Adipose tissue (tissue), 3 donors: Measurements from ENCODE around the gene FOXL1. TPM values are rescaled to one million over a fixed set of nuclear protein-coding genes. Genes with fewer than 3 reads are reported as not detected.

Source experiments
- H3K27ac ChIP-seq: one replicate; pipeline ENCODE4 v1.5.1; 2013; ENCODE audit warnings: low read depth, low read length
- WGBS, 3 donors: extraction: QIAGEN DNeasy Blood & Tissue Kit; methylation state at CpG; one replicate each; pipeline ENCODE4 v1.1.7; 2013; 5-methylcytosine and 5-hydroxymethylcytosine counted together
- polyA plus RNA-seq, 3 donors: library from polyadenylated mRNA; stranded (reverse); fragments of 200-250 nt; gene quantifications; one replicate each; pipeline ENCODE4 v1.2.3, GENCODE V29; 2013
- donor health status: healthy with polysubstance abuse.
- donor health status: Bipolar disorder and iron deficiency.
- donor health status: healthy.

The FOXL1 gene
- polyA plus RNA-seq, 3 donors: 0.12 to 0.56 (median 0.24) TPM

GRCh38 chr16:86545954-86546637 lies 32.3 kb upstream of the FOXL1 start:
- WGBS, 3 donors: 81 to 91% (median 81%) methylated on average over 19 of the region's 19 CpGs
- no peak overlapping the region for H3K27ac ChIP-seq

- H3K27ac ChIP-seq: no peak overlapping the region
Measured at GRCh38 chr16:86546638-86547013, 31.7 kb upstream of the FOXL1 start.

GRCh38 chr16:86547286-86547685 lies 31.1 kb upstream of the FOXL1 start:
- no peak overlapping the region for H3K27ac ChIP-seq
- 95% methylated on average over 11 of the region's 11 CpGs for WGBS, 3 donors

More at GRCh38 chr16:86546638-86547013, 31.7 kb upstream of the FOXL1 start:
- WGBS, 3 donors: 74 to 84% (median 79%) methylated on average over 8 of the region's 8 CpGs

GRCh38 chr16:86549076-86549892 lies 29.1 kb upstream of the FOXL1 start:
- no peak overlapping the region for H3K27ac ChIP-seq
- WGBS, 3 donors: 79 to 85% (median 81%) methylated on average over 8 of the region's 8 CpGs

- WGBS, 3 donors: 97 to 100% (median 97%) methylated on average over 7 of the region's 7 CpGs
Measured at GRCh38 chr16:86549893-86550190, 28.5 kb upstream of the FOXL1 start.

GRCh38 chr16:86550281-86550680 lies 28.1 kb upstream of the FOXL1 start:
- WGBS, 3 donors: 96 to 97% (median 97%) methylated on average over 5 of the region's 5 CpGs
- H3K27ac ChIP-seq: no peak overlapping the region

More at GRCh38 chr16:86549893-86550190, 28.5 kb upstream of the FOXL1 start:
- H3K27ac ChIP-seq: no peak overlapping the region

GRCh38 chr16:86553356-86553755 lies 25.0 kb upstream of the FOXL1 start:
- WGBS, 3 donors: 96 to 97% (median 96%) methylated on average over 22 of the region's 22 CpGs
- no peak overlapping the region for H3K27ac ChIP-seq

- WGBS, 3 donors: 6 to 7% (median 7%) methylated on average over 10 of the region's 10 CpGs
- no peak overlapping the region for H3K27ac ChIP-seq
Measured at GRCh38 chr16:86554599-86554916, 23.8 kb upstream of the FOXL1 start.

- 2 to 5% (median 4%) methylated on average over 65 to 70 of the region's 70 CpGs for WGBS, 3 donors
- H3K27ac ChIP-seq: no peak within 1 kb of the TSS
Measured at GRCh38 chr16:86554917-86555703, 23.2 kb upstream of the FOXL1 start, which contains the start of gene MTHFSD. Gene MTHFSD, minus strand, starts transcription at chr16:86555235. Its CDS starts 51 bp downstream, at chr16:86555184.

- WGBS, 3 donors: 19 to 36% (median 31%) methylated on average over 17 of the region's 17 CpGs
- H3K27ac ChIP-seq: no peak overlapping the region
Measured at GRCh38 chr16:86555704-86556075, 22.7 kb upstream of the FOXL1 start.

GRCh38 chr16:86556576-86556975 lies 21.8 kb upstream of the FOXL1 start:
- 51 to 71% (median 70%) methylated on average over 5 of the region's 5 CpGs for WGBS, 3 donors
- no peak overlapping the region for H3K27ac ChIP-seq

GRCh38 chr16:86557587-86557986 lies 20.8 kb upstream of the FOXL1 start:
- WGBS, 3 donors: 75 to 82% (median 77%) methylated on average over 4 of the region's 4 CpGs

GRCh38 chr16:86558355-86559193 lies 19.8 kb upstream of the FOXL1 start:
- WGBS, 3 donors: 69 to 74% (median 72%) methylated on average over 28 of the region's 28 CpGs
- no peak overlapping the region for H3K27ac ChIP-seq

More at GRCh38 chr16:86557587-86557986, 20.8 kb upstream of the FOXL1 start:
- no peak overlapping the region for H3K27ac ChIP-seq

GRCh38 chr16:86559802-86560305 lies 18.5 kb upstream of the FOXL1 start:
- H3K27ac ChIP-seq: no peak overlapping the region
- WGBS, 3 donors: 82 to 86% (median 84%) methylated on average over 7 to 9 of the region's 9 CpGs

- H3K27ac ChIP-seq: no peak overlapping the region
- WGBS, 3 donors: 63 to 92% (median 83%) methylated on average over 6 of the region's 6 CpGs
Measured at GRCh38 chr16:86562356-86562755, 16.0 kb upstream of the FOXL1 start.

GRCh38 chr16:86563469-86564345 lies 14.6 kb upstream of the FOXL1 start:
- 0 to 2% (median 1%) methylated on average over 41 of the region's 41 CpGs for WGBS, 3 donors
- H3K27ac ChIP-seq: no peak overlapping the region

GRCh38 chr16:86565181-86565631 lies 13.1 kb upstream of the FOXL1 start:
- no peak overlapping the region for H3K27ac ChIP-seq
- 24 to 45% (median 43%) methylated on average over 16 of the region's 16 CpGs for WGBS, 3 donors
